Stimulated activated CD8-positive, alpha-beta memory T cell treated with anti-CD3 and anti-CD28 coated beads, Interleukin-2, amount 100 ng/mL, for 48 hours (primary cell): ENCODE measurements around the gene MYZAP.

Source experiments
- DNase-seq, 2 donors: peaks; one replicate each; pipeline ENCODE4 v3.0.0-alpha.2; 2020; ENCODE audit warnings: low read depth in 2 of 2

Gene MYZAP

DNA sequence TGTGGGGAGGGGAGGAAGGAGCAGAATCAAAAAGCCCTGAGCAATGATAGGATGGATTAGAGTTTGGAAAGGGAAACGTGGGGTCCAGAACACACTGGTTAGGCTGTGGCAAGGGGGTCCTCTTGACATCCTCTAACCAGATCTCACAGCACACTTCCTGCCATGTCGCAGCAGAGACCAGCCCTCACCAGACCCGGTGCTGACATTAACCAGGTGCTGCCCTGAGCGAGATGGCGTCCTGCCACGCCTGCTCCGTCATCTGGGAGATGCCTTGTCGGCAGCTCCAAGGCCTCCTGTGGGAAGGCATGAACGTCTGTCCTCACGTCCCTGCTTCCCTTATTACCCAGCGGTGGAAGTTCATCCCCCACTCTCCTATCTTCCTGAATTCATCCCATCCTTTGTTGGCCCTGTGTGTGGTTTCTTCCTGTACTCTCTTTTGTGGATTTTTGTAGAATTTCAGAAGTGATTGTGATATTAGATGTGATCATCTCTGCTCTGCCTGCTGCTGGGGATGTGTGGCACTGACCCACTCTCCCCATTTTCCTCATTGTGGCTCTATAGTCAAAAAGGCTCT, 29.4 kb upstream of the MYZAP start:
- DNase-seq = no peak

GRCh38 chr15:57563416-57563815, 28.3 kb upstream of the MYZAP start:
- no peak for DNase-seq

- DNase-seq = no peak
These were observed 26.4 kb upstream of the MYZAP start for GRCh38 chr15:57565311-57565710.

DNA sequence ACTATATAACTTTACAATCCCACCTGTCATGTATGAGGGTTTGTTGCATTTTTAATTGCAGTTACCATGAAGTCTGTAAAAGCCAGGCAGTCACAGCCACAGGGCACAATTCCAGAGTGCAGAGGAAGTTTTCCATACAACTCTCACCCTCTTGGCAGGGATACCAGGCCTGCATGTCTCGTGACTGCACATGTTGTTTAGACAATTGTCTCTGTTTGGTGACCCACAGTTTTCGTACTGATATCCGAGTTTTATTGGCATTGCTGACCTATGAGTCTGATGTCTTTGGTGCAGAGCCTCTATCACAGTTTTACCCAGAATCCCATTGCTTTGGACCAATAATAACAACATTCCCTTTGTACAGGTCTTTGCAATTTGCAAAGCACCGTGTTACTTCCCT, 24.9 kb upstream of the MYZAP start:
- DNase-seq = no peak

DNA sequence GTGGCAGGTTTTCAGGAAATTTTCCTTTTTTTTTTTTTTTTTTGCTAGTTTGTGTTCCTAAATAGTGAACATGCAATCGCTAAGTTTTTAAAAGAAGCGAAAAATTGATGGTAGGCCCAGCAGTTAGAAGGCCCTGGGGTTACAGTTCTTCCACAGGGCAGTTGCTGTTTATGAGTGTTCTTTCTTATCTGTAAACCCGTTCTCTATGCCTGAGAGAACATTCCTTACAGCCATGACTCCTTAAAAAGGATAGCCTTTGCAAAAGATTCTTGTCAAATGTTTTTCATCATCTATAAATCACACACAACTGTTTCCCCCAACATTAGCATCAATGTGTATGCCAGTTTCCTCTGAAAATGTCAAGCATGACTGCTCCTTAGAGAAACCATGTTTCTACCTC, 23.8 kb upstream of the MYZAP start:
- DNase-seq = no peak

DNA sequence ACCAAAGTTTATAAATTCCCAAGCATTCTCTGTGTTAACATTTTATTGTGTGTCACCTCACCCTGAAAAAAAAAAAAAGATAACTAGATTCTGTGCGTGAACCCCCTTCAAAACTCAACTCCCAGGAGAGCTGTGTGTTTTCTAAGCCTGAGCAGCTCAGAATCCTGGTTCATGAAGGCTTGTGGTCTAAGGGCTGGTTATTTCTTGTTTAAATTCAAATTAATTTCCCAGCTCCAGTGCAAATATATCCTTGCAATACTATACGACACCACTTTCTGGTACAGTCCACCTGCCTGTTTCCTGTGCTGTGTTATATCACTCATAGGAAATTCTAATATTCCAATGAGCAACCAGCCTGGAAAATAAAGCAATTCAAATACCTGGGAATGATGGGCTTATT, 23.4 kb upstream of the MYZAP start:
- no peak for DNase-seq

GRCh38 chr15:57570340-57570739, 21.4 kb upstream of the MYZAP start:
- no peak for DNase-seq

DNA sequence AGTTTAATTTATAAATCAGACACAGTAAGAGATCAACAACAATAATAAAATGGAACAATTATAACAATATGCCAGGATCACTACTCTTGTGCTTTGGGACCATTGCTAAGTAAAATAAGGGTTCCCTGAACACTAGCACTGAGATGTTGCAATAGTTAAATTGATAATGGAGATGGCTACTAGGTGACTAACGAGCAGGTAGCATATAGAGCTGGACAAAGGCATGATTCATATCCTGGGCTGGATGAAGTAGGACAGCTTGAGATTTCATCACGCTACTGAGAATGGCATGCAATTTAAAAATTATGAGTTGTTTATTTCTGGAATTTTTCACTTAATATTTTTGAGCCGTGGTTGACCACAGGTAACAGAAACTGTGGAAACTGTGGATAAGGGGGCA, 20.7 kb upstream of the MYZAP start:
- DNase-seq = no peak

GRCh38 chr15:57571725-57572124, 20.0 kb upstream of the MYZAP start:
- no peak for DNase-seq

GRCh38 chr15:57572468-57572867, 19.2 kb upstream of the MYZAP start:
- no peak for DNase-seq

- DNase-seq = no peak
These were observed 18.6 kb upstream of the MYZAP start for GRCh38 chr15:57573151-57573550.

DNA sequence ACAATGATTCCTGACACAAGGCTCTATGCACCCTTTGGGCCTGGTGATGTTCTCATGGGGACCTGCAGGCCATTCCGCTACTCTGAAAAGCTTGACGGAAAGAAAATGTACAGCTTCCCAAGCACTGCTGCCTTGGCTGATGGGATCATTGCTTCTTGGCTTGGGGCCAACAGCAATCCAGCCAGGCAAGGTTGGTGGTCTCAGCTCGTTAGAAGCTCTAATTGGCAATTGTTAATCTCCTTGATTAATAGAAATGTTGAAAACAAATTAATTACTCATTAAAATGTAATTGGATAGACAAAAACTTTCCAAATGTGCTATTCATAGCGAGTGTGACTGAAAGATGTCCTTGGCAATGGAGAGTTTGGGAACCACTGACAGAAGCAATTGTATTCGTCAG, 16.3 kb upstream of the MYZAP start:
- DNase-seq = no peak

GRCh38 chr15:57578288-57578900, 13.3 kb upstream of the MYZAP start:
- DNase-seq = no peak

- no peak for DNase-seq
These were observed 11.3 kb upstream of the MYZAP start for GRCh38 chr15:57580428-57580827.

GRCh38 chr15:57580866-57581265, 10.8 kb upstream of the MYZAP start:
- DNase-seq = no peak

- DNase-seq = no peak
These were observed 9.6 kb upstream of the MYZAP start for GRCh38 chr15:57582090-57582489.

DNA sequence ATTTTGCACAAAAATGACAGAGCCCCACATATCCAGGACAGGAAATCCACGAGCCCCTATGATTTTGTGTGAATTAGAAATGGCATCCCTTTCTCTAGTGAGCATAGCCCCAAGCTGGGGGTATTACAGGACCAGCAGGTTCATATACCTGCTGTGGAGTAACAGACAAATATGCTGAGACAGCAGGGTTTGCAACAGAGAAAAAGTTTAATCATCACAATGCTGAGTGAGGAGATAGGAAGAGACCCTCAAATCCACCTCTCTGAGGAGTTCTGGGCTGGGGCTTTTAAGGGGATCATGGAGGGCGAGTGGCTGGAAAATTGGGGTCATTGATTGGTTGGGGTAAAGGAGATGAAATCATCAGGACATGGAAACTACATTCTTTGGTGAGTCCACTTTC, 8.4 kb upstream of the MYZAP start:
- no peak for DNase-seq

- DNase-seq = no peak
These were observed 8.0 kb upstream of the MYZAP start for GRCh38 chr15:57583720-57584119.

GRCh38 chr15:57586661-57587424, 4.9 kb upstream of the MYZAP start:
- DNase-seq = no peak

DNA sequence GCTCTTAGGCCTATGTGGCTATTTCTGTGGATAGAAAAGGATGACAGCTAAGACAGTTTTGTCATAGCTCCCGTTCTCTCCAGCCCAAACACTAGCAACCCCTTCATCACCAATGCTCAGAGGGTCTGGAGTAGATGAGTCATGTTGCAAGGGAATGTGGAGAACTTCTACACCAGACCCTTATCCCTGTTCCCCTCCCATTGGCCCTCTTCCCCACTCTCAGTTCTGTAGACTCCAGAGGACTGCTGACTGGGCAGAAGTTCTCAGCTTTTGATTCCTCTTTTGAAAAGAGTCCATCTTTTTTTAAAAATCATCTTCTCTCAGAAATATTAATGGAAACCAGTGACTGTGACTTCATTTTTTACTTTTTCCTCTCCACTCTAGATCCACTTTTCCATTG, 2.4 kb upstream of the MYZAP start:
- no peak for DNase-seq

- DNase-seq = no peak
These were observed 1.9 kb upstream of the MYZAP start for GRCh38 chr15:57589754-57590153.

DNA sequence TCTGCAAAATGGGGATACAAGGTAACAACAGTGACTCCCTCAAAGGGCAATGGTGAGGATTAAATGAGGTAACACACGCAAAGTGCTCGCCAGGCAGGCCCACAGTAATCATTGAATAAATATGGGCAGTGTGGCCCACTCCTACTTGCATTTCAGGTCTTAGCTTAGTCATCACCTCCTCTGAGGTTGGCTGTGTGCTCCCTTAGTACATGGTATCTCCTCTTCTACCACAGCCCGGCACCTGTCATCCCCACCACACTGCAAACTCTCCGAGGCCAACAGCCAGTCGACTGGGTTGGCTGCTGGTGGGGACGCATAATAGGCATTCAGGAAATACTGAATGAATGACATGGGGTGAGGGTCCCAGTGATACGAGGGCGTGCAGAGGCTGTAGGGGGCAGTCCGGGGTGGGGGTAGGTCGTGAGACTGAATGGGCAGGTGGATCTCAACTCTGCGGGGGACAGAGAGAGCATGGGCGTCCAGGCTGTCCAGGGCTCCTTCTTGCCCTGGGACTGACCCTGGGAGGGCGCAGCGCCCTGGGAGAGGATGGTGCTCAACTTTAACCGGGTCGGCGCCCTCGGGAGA, 375 bp upstream of the MYZAP start:
- peak in 1 of 2 donors; percentile 2 for DNase-seq

DNA sequence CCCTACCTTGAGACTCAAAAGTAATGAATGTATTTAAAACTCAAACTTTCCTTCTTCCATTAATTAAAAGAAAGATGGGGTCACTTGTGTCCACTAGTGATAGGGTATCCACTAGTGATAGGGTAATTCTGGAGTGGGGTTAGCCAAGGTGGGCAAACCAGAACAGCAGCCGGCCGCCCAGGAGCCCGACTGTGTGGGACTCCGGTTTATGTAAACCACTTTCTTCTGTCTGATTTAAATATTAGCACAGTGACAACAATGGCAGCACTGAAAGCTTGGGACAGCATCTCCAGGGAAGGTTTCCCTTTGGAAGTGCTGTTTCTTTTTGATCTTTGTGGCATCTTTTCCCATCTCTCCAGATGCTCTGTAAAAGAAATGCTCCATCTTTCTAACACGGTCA, 722 bp downstream of the MYZAP start:
- DNase-seq = no peak
